ENCODE results near the gene S1PR3. TPM values are rescaled to one million over a fixed set of nuclear protein-coding genes. Genes with fewer than 3 reads are reported as not detected.

Gene S1PR3
- total and polyA plus RNA-seq, 4 donors: 1.4 to 4.5 (median 2.9) TPM

- TF ChIP-seq ATF3 (IDR thresholded peaks at IDR 0.05) (no peak), HNF4A (conservative IDR thresholded peaks at IDR 0.05) (no peak), NR2F2 (IDR thresholded peaks at IDR 0.05) (no peak), MAX (IDR thresholded peaks at IDR 0.05) (no peak), YY1 (IDR thresholded peaks at IDR 0.05) (no peak), TAF1 (conservative IDR thresholded peaks at IDR 0.05) (no peak), GABPA (IDR thresholded peaks at IDR 0.05 in 1 of 2, conservative IDR thresholded peaks at IDR 0.05 in 1 of 2) (no peak), JUND (IDR thresholded peaks at IDR 0.05) (no peak), RXRA (IDR thresholded peaks at IDR 0.05) (no peak), FOXA2 (IDR thresholded peaks at IDR 0.05) (no peak)
These were observed 10.8 kb downstream of the S1PR3 start (continued) for GRCh38 chr9:89001917-89002540.

GRCh38 chr9:89002987-89003386, 11.7 kb downstream of the S1PR3 start:
- peaks cover 0 to 3% (median 0%) of the 10 kb centered on the region in 4 donors for H3K27me3 ChIP-seq (ENCODE audit: control insufficient read depth in 4 of 4, insufficient read depth in 4 of 4, low read length in 3 of 4)
- H3K4me3 ChIP-seq (ENCODE audit: low read depth in 1 of 3, low read length in 3 of 3): no peak overlapping the region
- H3K9me3 ChIP-seq (ENCODE audit: control insufficient read depth in 4 of 4, low read length in 3 of 4): no peaks in the 10 kb centered on the region
- WGBS: 80% methylated on average over 6 of the region's 6 CpGs
- no peak overlapping the region for H3K27ac ChIP-seq (ENCODE audit: low read depth in 1 of 2, low read length in 2 of 2)
- H3K9ac ChIP-seq (ENCODE audit: low read depth in 1 of 2, low read length in 2 of 2): no peak overlapping the region
- no peaks in the 10 kb centered on the region for H3K36me3 ChIP-seq (ENCODE audit: control insufficient read depth in 4 of 4, insufficient read depth in 3 of 4, low read depth in 1 of 4, low read length in 3 of 4)
- peaks cover 0 to 11% (median 6%) of the 10 kb centered on the region in 4 donors for H3K4me1 ChIP-seq (ENCODE audit: control insufficient read depth in 4 of 4, insufficient read depth in 4 of 4, low read length in 3 of 4)
- DNase-seq (ENCODE audit: low spot score): no peak
- no peak for TF ChIP-seq FOXA1 (IDR thresholded peaks at IDR 0.05)
- no peak for TF ChIP-seq HNF4A (conservative IDR thresholded peaks at IDR 0.05)
- no peak for TF ChIP-seq YY1 (IDR thresholded peaks at IDR 0.05)
- TF ChIP-seq JUND (IDR thresholded peaks at IDR 0.05): no peak
- TF ChIP-seq ZBTB33 (IDR thresholded peaks at IDR 0.05): no peak
- TF ChIP-seq RXRA (IDR thresholded peaks at IDR 0.05): no peak
- no peak for TF ChIP-seq HNF4G (IDR thresholded peaks at IDR 0.05)
- TF ChIP-seq MAX (IDR thresholded peaks at IDR 0.05): no peak
- TF ChIP-seq TAF1 (conservative IDR thresholded peaks at IDR 0.05): no peak
- TF ChIP-seq EGR1 (IDR thresholded peaks at IDR 0.05; ENCODE audit: low read depth in 2 of 2): no peak
- TF ChIP-seq CTCF (IDR thresholded peaks at IDR 0.05; ENCODE audit: low read depth, low read length, missing input control): no peak
- no peak for TF ChIP-seq REST (IDR thresholded peaks at IDR 0.05)
- TF ChIP-seq FOXA2 (IDR thresholded peaks at IDR 0.05): no peak
- TF ChIP-seq NR2F2 (IDR thresholded peaks at IDR 0.05): no peak
- no peak for TF ChIP-seq SP1 (IDR thresholded peaks at IDR 0.05)
- no peak for TF ChIP-seq ATF3 (IDR thresholded peaks at IDR 0.05)
- no peak for TF ChIP-seq GABPA (IDR thresholded peaks at IDR 0.05 in 1 of 2, conservative IDR thresholded peaks at IDR 0.05 in 1 of 2)
- TF ChIP-seq RAD21 (IDR thresholded peaks at IDR 0.05): no peak
